Ramos (cell line): ENCODE results near the gene ETS1.

Source experiments
- in situ Hi-C: fragments of 300-500 bp; cut with MboI; formaldehyde crosslinking; loops from one replicate; pipeline ENCODE4 v1.14.3; 2022; ENCODE audit warnings: low sequenced_read_pairs; ENCODE audit not compliant: unreplicated experiment

Gene ETS1

GRCh38 chr11:128620309-128621100, 33.1 kb upstream of the ETS1 start:
- in situ Hi-C loops, result no loop called here

DNA sequence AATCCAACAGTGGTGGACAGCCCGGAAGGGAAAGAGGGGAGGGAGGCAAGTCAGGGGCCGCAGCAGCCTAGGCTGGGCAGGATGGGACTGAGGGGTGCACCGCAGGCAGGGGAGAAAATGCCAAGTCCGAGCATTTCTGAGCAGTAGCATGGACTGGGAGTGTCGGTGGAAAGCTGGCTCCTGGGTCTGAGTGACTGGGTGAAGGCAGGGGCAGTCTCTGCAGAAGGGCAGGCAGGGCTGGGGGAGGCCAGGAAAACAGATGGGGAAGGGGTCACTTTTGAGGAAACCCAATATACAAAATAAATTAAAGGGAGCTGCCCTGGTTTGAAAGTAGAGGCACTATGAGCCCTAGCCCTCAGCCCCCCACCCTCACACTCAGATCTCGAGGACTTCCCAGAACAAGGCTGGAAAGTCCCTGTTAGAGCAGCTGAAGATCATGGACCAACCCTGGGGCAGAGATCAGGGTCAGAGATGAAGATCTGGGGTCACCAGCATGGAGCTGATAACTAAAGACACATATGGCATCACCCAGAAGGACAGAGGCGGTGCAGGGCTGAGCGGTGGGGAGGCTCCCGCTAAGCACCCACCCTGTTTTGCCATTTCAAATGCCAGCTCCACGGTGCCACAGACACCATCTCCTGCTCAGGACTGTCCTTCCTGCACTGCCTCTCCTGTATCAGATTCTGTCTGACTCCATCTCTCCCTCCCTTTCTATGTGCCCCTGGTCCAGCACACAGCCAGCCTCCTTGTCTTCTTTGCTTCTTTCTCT, 32.4 kb upstream of the ETS1 start:
- in situ Hi-C loops, result no loop called here

DNA sequence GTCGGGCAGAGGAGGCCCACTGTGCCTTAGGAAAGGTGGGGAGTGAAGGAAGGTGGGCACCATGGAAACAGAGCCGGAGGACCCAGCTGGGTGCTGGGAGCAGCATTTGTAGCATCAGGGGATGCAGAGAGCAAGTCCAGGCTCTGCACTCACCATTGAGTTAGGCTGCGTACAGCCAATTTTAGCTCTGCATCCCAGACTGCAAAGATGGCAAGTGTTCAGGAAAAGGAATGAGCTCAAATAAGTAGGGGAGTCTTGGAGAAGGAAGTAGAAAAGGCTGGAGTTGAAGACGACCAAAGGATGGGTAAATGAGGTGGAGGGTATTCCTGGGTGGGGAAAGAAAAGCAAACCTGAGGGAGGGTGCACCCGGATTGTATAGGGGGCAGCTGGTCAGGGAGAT, 31.6 kb upstream of the ETS1 start:
- in situ Hi-C loops, result no loop called here

GRCh38 chr11:128618603-128619002, 31.2 kb upstream of the ETS1 start:
- in situ Hi-C loops, result no loop called here

GRCh38 chr11:128616161-128616560, 28.8 kb upstream of the ETS1 start:
- in situ Hi-C loops, result no loop called here

DNA sequence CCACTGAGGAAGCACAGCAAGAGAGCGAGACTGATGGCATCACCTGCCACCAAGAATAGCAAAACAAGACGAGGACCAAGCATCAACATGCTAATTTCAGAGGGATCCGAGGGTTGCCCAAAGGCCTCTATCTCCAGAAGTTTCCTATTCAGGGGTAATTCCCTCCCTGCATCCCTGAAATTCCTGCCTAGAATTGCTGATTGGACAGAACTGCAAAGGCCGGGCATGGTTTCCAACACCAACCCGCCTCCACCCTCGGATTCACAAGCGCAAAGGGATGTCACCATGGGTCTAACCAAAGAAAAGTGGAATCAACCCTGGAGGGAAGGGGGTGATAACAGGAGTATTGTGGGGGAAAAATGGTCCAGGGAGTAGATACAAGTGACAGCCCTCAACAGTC, 28.3 kb upstream of the ETS1 start:
- in situ Hi-C loops, result no loop called here

DNA sequence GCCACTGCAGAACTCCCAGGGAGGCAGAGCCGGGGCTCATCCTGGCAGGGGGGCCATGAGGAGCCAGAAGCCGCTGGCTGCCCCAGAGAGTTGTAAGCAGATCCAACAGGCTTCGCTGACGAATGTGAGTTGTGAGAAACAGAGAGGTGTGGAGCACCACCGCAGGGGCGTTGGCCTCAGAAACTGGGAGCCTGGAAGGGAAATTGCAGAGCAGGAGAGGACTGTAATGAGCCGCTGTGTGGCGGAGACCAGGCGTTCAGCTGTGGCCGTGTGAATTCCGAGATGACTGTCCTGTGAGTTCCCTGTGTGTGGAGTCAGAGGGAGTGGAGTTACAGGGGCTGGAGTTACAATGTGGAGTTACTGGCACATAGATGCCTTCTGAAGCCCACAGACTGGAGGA, 27.7 kb upstream of the ETS1 start:
- in situ Hi-C loops, result no loop called here

DNA sequence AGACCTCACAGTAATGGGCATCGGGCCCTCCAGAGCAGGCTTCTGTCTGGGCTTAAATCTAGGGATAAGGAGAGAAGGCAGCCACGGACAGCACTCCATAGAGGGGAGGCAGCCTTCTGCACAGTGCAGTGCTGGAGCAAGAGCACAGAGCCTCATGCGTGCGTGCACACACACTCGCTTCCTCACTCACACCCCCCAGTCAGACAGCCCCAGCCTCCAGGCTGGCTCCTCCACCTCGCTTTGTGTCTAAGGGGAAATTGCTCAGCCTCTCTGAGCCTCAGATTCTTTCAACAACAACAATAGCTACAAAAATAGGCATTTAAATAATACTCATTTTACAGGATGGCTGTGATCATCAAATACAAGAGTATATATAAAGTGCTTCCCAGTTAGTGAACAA, 26.7 kb upstream of the ETS1 start:
- in situ Hi-C loops, result no loop called here

GRCh38 chr11:128613300-128613995, 26.1 kb upstream of the ETS1 start:
- in situ Hi-C loops, result no loop called here

- in situ Hi-C loops, result no loop called here
These were observed 23.6 kb upstream of the ETS1 start for GRCh38 chr11:128610721-128611617.

GRCh38 chr11:128609785-128610184, 22.4 kb upstream of the ETS1 start:
- in situ Hi-C loops, result loop anchor here (5.0 kb wide), 1 partner anchor 52 kb away; no protein-coding TSS in a partner anchor

DNA sequence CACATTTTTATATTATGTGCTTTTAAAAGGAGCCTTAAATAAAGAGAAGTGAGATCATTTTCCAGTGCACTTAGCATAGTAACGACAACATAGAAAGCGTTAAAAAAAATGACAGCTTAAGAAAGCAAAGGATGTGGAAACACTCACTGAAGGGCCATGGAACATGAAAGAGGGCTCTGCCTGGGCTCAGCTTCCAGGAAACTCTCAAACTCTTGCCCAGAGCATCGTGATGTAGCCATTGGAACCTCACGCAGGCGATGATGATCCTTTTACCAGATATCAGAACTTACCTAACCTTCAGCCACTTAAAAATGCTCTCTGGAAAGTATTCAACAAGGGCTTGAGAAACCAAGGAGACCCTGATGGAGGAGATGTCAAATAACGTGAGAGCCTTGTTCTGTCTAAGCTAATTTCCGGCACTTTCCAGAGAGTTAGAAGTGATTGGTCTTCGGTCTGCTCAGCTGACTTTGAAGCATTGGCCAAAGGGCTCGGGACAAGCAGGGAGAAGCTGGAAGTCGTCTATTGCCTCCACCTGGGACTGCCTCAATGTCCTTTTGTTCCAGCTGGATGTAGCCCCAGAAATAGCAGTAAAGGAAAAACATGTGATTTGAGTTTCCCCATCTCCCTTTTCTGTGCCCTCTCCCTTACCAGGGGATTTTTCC, 21.5 kb upstream of the ETS1 start:
- in situ Hi-C loops, result loop anchor here (5.0 kb wide), 1 partner anchor 52 kb away; no protein-coding TSS in a partner anchor

DNA sequence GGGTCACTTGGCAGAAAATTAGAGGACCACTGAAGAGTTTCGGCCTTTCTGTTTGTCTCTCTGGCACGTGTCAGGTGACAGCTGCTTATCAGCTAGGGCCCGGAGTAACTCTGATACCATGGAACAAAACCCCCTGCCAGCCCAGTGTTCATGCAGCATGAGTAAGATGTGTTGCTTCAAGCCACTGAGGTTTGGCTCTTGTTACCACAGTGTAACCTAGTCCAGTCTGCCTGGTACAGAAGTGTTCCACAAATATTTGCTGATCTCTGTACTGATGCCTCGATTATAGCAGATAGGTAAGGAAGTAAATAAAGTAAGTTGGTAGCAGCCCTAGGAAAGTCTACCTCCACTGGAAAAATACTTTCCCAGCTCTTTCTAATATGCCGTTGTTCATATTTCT, 20.5 kb upstream of the ETS1 start:
- in situ Hi-C loops, result loop anchor here (5.0 kb wide), 1 partner anchor 51 kb away; no protein-coding TSS in a partner anchor

DNA sequence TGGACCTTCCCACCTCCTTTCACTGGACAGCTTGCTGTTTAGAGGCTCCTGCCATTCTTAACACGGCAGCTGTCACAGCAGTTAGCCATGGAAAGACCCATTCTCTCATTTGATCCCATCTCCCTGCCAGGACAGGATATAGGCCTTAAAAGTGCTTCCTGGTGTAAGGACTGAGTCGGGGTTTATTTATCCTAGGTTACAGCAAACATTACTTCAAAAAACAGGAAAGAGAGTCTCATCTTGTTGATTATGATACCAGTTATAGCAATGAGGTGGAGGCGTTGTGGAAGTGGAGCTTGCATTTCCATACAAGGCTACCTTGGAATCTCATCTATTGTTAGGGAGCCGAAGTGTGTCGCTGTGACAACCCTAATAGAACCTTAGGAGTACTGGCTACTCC, 17.4 kb upstream of the ETS1 start:
- in situ Hi-C loops, result loop anchor here (5.0 kb wide), 1 partner anchor 47 kb away; no protein-coding TSS in a partner anchor

DNA sequence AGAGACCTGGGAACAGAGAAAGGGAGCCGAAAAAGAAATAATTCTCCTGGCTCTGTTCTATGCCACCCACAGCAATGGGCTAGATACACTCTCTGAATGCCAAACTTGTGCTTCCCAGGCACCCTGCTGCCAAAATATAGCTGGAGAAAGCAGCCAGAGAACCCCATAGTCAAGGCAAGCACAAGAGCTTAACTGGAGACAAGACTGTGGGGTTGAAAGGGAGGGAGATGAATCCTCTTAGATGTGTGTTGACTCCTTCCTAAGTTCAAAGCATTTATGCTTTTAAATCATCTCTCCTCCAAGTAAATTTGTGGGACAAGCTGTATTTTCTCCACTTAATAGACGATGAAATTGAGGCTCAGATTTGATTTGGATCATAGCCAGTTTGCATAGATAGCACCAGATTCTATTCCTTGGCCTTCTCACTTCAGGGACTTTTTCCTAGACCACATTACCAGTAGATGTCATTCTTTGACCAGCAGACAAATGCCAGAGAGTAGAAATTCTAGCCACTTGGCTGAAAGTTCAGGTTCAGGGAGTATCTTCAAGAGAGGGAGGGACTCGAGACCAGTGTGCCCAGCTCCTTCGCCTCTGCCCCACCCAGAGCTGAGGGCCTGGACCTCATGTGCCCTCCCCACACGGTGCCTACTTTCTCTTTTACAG, 16.5 kb upstream of the ETS1 start:
- in situ Hi-C loops, result no loop called here

- in situ Hi-C loops, result no loop called here
These were observed 15.8 kb upstream of the ETS1 start for GRCh38 chr11:128603003-128603696.

DNA sequence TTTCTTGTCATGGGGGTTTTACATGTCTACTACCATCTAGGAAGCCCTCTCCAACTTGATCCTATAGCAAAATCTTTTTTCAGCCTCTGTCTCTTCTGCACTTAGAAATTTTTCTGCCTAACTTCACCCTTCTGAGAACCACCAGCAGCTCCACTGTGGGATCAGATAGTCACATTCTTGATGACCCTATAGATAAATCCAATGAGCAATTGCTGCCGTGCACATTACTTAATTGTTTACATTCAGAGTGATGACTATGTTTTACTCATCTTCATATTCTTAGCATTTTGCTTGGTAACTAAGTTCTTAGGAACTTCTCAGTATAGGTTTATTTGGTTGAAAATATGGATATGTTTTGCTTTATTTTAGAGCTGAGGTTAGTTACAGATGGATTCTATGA, 12.4 kb upstream of the ETS1 start:
- in situ Hi-C loops, result no loop called here

DNA sequence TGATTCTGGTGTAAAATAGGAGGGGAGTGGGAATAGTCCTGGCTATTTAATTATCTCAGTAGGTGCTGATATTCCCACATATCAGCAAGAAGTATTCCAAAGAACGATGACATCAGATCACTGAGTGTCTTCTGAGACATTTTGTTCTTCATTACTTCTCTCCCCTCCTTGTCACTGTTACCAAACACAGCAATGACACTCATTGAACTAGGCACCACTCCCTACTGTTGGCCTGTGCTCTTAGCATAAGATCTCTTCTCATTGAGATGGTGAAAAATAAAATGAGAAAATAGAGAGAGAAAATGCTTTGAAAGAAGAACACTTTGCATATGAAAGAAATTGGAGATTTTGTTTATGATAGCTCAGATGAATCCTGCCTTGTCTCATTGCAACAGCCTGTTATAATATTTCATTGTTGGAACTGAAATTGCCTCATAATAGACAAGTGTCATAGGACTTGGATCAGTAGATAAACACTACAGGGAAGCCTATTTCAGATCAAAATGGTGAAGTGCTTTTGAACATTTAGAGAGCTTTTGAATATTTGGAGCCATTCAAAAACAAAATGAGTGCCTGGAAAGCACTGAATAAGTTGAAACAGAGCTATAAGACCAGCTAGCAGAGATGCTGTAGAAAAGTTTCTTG, 11.3 kb upstream of the ETS1 start:
- in situ Hi-C loops, result no loop called here
